NCI-H1417 (cell line): ENCODE measurements around the gene RGMB.
A peak's percentile ranks its signal among the peaks of the same experiment; 100 is the strongest.
"Not testable (repeated sequence)": the region's sequence is repeated elsewhere in the genome, so short reads cannot be mapped to it uniquely, and the experiment has no call there.

ENCODE experiments used
- DNase-seq, 3 experiments: peaks; one replicate each; lab custom pipeline; 2025; lab: John Stamatoyannopoulos, UW

Gene RGMB, protein sequence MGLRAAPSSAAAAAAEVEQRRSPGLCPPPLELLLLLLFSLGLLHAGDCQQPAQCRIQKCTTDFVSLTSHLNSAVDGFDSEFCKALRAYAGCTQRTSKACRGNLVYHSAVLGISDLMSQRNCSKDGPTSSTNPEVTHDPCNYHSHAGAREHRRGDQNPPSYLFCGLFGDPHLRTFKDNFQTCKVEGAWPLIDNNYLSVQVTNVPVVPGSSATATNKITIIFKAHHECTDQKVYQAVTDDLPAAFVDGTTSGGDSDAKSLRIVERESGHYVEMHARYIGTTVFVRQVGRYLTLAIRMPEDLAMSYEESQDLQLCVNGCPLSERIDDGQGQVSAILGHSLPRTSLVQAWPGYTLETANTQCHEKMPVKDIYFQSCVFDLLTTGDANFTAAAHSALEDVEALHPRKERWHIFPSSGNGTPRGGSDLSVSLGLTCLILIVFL

DNA sequence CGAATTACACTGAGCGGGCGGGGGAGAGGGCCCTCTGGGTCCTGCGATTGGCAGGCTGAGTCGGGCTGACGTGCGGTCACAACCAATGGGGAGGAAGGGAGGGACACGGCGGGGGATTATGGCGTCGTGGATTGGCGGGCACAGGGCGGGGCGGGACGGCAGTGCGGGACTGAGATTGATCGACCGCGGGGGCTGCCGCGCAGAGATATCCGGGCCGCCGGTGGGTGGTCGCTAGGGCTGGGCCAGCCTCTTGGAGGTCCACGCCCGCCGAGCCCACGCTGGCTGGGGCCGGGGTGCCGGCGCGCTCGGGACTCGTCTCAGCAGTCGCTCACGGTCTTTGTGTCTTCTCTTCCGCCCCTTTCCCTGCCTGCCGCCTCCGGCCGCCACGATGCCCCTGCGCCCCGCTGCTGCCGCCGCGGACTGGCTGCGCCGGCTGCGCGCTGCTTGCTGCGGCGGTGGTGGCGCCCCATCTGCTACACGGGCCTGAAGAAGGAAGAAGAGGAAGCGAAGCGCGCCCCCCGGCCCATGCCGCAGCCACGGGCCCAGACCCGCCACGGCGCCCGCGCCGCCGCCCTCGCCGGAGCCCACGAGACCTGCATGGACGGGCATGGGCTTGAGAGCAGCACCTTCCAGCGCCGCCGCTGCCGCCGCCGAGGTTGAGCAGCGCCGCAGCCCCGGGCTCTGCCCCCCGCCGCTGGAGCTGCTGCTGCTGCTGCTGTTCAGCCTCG lies at the start of gene RGMB:
RGMB (plus strand) TSS at position 200 of the 728 bp plus-strand sequence; CDS start at position 608, 408 bp downstream.
- peak; percentile 93 to 97 (median 96) for DNase-seq

DNA sequence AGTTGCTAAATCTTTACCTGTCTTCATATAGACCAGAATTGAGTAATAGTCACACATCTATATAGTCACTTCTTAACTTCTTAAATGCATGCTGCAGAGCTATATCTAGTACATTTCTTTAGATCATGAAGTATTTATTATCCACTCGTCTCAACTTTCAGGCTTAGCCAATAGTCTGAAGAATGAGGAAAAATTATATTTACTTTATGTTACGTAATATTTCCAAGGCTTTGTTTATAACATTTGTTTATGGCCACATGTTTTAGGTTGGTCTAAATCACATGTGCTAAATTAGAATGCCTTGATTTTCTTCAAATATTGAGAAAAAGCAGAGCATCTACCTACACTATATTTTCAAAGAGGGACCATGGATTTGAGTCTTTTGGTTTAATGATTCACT lies 47.2 kb upstream of the RGMB start:
- no peak for DNase-seq

DNA sequence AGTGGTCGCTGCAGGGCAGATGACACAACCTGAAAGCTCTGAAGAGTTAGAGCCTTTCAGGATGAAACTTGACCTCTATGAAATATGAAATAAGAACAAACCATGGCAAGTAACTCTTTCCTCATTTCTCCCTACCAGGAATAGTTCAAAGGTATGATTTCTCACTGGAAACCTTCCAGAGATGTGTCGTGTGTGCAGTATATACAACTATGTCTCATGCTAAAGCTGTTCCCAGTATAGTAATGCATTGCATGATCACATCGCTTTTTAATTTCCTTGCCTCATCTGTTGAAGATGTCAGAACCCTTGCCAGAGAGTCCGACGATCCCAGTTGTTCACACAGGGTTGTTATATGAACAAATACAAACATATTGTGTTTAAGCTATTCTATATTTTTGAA lies 45.8 kb upstream of the RGMB start:
- DNase-seq: no peak

DNA sequence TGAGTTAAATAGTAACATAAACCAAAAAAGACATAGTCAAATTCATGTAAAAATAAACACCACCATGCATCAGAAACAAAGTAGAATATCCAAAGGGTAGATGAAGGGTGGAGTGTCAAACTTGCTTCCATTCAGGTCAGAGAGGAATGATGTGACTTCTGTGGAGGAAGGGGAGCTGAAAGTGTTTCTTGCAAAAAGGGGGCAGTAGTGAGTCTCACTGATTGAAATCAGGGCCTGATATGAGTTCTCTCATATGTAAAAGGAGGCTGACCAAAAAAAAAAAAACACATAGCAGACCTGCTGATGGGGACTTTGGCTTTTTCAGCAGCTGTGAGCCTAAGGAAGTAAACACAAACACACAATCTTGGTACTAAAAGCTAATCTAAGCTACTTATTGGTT lies 38.8 kb upstream of the RGMB start:
- no peak for DNase-seq

DNA sequence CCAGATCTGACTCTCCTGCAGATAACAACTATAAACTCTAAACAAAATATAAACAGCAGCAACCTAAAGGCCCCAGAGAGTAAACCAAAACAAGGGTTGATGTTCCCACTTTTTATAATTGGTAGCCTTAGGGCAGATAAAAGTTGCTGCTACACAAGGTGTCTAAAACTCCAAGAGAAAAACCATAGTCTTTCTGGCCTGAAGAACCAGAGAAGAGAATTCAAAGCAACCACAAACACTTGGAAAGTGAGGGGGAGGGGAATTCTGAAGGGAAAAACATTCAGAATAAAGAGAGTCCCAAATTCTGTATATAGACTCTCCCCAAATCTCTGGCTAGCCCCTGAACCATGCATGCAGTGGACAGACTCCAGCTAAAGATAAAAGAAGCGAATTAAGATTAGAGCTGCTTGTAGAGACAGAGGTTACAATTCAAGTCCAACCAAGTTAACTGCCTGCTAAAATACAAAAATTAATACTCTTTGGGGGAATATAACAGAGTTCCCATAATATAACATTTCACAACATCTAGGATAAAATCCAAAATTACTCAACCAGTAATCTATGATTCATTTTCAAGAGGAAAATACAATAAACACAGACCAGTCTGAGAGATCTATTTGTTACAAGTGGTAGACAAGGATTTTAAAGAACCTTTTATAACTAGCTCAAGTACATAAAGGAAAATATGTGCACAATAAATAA lies 37.5 kb upstream of the RGMB start:
- no peak for DNase-seq

DNA sequence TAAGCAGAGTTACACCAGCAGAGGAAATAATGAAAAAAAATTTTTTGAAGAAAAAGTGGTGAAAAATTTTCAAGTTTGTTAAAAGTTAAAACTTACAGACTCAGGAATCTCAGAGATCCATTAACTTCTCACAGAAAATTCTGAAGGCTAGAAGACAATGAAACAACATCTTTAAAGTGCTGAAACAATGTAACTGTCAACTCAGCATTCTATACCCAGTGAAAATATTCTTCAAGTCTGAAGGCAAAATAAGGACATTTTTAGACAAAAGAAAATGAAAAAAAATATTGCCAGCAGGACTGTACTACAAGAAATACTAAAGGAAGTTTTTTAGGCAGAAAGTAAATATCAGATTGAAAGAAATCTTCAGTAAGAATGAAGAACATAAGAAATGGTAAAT lies 36.7 kb upstream of the RGMB start:
- no peak for DNase-seq

DNA sequence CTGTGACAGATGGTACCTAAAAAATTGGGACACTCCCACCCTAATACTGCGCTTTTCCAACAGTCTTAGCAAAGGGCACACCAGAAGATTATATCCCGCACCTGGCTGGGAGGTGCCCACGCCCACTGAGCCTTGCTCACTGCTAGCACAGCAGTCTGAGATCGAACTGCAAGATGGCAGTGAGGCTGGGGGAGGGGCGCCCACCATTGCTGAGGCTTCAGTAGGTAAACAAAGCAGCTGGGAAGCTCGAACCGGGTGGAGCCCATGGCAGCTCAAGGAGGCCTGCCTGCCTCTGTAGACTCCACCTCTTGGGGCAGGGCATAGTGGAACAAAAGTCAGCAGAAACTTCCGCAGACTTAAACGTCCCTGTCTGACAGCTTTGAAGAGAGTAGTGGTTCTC lies 36.0 kb upstream of the RGMB start:
- not testable (repeated sequence) for DNase-seq

DNA sequence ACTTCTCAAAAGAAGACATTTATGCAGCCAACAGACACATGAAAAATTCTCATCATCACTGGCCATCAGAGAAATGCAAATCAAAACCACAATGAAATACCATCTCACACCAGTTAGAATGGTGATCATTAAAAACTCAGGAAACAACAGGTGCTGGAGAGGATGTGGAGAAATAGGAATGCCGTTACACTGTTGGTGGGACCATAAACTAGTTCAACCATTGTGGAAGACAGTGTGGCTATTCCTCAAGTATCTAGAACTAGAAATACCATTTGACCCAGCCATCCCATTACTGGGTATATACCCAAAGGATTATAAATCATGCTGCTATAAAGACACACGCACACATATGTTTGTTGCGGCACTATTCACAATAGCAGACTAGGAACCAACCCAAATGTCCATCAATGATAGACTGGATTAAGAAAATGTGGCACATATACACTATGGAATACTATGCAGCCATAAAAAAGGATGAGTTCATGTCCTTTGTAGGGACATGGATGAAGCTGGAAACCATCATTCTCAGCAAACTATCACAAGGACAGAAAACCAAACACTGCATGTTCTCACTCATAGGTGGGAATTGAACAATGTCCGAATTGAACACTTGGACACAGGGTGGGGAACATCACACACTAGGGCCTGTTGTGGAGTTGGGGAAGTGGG lies 34.8 kb upstream of the RGMB start:
- DNase-seq: not testable (repeated sequence)

DNA sequence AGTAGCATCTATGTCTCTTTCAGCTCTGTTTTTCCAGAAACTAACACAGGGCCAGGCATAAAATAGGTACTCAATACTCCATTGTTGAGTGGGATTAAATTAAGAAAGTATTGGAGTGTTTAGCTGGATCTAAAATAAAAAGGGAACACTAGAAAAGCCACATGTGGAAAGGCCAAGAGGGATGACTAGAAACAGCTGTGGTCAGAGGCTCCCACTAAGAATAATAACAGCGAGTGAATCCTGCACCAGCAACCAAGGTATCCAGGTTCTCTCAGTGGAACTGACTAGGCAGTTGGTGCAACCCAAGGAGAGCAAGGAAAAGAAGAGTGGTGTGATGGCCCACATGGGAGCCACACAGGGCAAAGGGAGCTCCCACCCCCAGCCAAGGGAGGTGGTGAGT lies 31.5 kb upstream of the RGMB start:
- no peak for DNase-seq

DNA sequence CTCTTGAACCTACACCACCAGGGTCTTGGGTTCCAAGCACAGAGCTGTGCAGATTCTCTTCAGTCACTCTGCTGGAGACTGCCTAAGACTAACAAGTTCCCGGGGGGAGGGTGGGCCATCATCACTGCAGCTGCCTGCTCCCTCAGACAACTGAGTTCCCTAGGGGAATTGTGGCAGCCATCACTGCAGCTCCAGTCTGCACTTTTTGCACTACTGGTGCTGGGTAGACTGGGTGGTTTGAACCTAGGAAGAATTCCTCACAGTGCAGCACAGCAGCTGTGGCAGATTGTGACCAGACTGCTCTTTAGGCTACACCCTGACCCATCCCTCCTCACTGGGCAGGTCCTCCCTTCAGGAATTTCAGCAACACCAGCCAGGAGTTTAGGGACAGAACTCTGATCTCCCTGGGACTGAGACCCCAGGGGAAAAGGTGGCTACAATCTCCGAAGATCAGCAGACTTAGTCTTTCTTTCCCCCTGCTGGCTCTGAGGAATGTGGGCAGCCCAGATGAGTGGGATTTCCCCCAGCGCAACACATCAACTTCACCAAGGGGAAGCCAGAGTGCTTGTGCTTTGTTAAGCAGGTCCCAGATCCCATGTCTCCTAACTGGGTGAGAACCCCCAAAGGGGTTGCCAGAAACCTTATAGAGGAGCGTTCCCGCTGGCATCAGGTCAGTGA lies 30.9 kb upstream of the RGMB start:
- no peak for DNase-seq

DNA sequence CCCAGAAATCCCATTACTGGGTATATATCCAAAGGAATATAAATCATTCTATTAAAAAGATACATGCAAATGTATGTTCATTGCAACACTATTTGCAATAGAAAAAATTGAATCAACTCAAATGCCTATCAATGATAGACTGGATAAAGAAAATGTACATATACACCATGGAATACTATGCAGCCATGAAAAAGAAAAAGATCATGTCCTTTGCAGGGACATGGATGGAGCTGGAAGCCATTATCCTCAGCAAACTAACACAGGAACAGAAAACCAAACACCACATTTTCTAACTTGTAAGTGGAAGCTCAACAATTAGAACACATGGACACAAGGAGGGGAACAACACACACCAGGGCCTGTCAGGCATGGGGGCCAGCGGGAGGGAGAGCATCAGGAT lies 25.2 kb upstream of the RGMB start:
- DNase-seq: not testable (repeated sequence)

DNA sequence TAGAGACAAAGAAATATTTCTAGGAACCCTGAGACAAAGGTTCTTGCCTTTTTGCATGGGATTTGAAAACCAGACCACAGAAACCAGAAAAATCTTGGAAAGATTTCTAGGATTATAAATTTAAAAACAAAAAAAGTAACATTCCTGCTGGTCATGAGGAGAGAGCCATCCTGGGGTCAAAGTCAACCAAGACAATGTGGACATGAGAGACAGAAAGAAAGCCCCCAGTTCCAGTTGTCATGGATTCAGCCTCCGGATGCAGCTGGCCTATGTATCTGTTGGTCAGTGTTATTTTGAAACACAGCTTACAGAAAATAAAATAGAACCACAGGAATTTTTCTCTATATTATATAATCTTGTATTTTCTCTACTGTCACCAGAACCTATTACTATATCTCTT lies 24.4 kb upstream of the RGMB start:
- no peak for DNase-seq

DNA sequence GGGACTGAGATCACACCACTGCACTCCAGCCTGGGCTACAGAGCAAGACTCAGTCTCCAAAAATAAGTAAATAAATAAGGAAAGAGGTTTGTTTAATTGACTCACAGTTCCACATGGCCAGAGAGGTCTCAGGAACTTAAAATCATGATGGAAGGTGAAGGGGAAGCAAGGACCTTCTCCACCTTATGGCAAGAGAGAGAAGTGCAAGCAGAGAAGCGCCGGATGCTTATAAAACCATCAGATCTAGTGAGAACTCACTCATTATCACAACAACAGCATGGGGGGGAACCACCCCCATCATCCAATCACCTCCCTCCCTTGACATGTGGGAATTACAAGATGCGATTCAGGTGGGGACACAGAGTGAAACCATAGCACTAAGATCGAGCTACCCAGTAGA lies 22.8 kb upstream of the RGMB start:
- no peak for DNase-seq

DNA sequence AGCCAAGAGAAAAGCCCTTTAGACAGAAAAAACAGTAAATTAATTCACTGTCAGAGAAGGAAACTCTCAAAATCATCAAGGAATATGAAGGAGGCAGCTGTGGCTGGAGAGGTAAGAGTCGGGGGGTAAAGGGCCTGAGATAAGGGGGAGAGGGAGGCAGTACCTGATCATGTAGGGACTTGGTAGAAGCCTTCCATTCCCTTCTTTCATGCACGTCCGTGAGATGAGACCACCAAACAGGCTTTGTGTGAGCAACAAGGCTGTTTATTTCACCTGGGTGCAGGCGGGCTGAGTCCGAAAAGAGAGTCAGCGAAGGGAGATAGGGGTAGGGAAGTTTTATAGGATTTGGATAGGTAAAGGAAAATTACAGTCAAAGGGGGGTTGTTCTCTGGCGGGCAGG lies 21.1 kb upstream of the RGMB start:
- not testable (repeated sequence) for DNase-seq

DNA sequence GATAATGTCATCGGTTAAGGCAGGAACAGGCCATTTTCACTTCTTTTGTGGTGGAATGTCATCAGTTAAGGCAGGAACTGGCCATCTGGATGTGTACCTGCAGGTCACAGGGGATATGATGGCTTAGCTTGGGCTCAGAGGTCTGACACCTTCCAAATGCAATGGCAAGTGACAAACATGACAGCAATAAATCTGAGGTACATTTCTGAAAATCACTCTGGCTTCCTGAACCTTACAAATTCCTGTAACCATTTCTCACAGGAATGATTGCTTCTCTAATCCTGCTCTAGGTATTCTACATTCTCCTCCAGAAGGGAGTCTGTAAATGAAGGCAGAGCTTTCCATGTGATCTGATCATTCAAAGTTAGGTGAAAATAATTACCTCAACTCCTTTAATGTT lies 20.7 kb upstream of the RGMB start:
- DNase-seq: not testable (repeated sequence)

DNA sequence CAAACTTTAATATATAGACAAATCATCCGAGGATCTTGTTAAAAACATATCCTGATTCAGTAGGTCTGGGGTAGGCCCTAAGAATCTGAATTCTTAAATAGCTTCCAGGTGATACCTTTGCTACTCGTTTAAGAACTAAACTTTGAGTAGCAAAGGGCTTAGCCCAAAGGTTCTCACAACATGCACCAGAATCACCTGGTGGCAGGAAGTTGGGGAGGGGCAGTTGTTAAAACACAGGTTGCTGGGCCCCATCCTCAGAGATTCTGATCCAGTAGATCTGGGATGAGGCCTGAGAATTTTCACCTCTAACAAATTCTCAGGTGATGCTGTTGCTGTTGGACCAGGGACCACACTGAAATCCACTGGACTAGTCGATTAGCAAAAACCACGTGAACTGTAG lies 20.0 kb upstream of the RGMB start:
- peak in 1 of 3 experiments; percentile 1 for DNase-seq

DNA sequence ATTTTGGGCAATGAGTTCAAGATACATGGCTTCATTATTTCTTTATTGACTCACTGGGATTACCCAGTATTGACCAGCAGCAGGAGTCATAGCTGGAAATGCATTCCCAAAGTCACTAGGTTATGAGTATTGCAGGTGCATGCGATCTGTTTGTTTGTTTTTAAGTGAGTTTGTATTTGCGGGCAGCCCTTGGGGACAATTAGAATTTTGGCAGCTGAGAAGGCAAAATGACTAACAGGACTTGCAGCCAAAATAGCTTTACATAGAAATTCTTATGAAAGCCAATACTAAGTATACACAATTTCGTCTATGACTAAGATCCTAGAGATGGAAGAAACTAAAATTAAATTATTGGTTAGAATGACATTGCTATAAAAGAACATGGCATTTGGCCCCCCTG lies 18.1 kb upstream of the RGMB start:
- DNase-seq: no peak

DNA sequence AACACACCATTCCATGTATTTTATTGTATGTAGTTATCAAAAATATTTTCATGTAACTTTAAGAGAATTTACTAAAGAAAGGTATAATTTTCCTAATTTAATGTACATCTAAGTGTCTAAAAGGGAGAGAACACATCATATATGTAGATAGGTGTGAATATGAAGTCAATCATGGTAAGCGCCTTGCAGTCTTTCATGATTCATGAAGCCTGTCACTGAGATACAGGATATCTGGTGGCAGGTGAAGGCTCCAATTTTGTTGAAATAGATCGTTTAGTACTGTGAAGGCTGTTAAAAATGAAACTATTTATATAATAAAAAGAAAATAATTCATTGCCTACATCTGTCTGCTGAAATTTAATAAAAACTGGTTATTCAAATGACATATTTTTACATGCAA lies 15.5 kb upstream of the RGMB start:
- no peak for DNase-seq

DNA sequence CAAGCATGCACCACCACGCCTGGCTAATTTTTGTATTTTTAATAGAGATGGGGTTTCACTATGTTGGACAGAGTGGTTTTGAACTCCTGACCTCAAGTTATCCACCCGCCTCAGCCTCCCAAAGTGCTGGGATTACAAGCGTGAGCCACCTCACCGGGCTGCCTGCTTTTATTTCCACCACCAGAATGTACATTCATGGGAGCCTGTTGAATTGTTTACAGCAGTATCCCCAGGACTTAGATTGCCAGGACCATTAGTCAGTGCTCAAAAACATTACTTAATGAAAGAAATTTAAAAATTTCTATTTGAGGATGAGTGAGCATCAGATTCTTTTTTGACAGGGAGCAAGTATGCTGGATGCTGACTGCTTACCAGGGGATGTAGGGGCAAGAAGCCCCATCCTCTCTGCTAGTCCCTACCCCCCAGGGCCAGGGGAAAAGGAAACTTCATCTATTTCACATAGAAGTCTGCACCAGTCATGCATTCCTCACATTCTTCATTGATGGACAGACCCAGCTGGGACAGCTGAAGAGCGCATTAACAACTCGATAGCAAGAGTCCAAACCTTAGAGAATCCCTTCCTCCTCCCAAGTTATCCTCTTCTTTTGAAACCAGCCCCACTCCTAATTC lies 10.3 kb upstream of the RGMB start:
- DNase-seq: no peak

DNA sequence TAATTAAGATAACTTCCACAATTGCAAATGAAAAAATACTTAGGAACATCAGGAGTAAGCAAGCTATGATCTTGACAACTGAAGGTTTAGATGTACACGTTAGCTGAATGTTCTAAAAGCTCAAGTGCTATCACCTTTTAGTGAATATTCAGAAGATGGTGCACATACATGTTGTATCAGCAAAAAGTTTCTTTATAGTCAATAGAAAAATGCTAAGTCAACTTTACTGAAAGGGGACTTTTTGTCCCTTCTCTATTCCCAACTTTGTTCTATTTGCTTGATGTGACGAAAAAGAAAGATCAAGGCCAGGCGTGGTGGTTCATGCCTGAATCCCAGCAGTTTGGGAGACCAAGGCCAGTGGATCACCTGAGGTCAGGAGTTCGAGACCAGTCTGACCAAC lies 7.6 kb upstream of the RGMB start:
- no peak for DNase-seq

DNA sequence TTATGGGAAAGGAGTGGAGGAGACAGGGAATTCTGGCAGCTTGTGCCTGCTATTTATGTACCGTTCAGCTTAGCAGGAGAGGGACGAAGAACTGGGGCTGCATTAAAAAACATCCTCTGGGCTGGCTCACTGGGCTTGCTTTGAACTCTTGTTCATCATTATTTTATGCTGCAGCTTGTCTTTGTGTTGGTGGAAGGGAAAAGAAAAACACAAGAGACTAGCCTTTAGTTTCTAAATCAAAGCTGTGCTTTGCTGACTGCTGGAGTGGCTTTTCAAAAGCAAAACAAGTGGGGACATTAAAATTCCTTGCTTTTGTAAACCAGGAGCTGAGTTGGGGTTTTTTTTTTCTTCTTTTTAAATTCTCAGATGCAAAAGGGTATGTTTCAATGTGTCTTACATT lies 5.9 kb upstream of the RGMB start:
- peak in 1 of 3 experiments; percentile 13 for DNase-seq
